Right lobe of liver (tissue), 4 donors: ENCODE results near the gene EFCAB14.

ENCODE experiments used
- POLR2A ChIP-seq: fragments of 450-650 bp; IDR thresholded peaks from one replicate; pipeline ENCODE4 v1.6.1; 2017; ENCODE audit warnings: antibody characterized with exemption, mild to moderate bottlenecking
- TF ChIP-seq, protein P1 (sequence below), 4 donors: fragments of 200-600 bp in 3 of 4; fragments of 450-650 bp in 1 of 4; IDR thresholded peaks; one replicate each; pipeline versions ENCODE4 v1.5.1 to v1.8.0; 2016 to 2022; ENCODE audit warnings: antibody characterized with exemption in 4 of 4, mild to moderate bottlenecking in 2 of 4
- donor health status: DM: no; HTN: no; CAD: no.
- donor health status: DM: no; HTN: no; CAD: no.
- donor health status: DM: no; HTN: yes; CAD: no.

DNA sequence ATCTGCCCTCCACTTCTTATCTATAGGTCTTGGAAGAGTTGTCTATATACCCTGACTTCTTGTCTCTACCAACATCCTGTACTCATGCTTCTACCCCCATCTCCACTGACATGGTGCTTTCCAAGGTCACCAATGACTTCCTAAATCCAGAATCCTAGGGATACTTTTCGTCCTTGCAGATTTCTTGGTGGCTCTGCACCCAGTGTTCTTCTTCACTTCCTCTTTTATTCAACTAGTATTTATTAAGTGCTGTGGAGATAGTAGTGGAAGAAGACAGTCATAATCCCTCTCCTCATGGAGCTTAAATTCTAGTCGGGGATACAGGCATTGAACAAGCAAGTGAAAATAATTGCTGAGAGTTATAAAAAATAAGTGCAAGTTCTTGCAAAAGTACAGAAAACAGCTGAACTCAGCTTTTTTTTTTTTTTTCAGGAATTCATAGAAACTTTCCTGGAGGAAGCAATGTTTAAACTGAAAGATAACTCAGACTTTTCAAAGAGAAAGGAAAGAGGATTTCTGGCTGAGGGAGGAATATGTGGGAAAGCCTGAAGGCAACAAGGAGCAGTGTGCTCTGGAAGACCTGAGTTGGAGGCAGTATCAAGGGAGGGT, 41.7 kb upstream of the EFCAB14 start:
- TF ChIP-seq, protein P1, sequence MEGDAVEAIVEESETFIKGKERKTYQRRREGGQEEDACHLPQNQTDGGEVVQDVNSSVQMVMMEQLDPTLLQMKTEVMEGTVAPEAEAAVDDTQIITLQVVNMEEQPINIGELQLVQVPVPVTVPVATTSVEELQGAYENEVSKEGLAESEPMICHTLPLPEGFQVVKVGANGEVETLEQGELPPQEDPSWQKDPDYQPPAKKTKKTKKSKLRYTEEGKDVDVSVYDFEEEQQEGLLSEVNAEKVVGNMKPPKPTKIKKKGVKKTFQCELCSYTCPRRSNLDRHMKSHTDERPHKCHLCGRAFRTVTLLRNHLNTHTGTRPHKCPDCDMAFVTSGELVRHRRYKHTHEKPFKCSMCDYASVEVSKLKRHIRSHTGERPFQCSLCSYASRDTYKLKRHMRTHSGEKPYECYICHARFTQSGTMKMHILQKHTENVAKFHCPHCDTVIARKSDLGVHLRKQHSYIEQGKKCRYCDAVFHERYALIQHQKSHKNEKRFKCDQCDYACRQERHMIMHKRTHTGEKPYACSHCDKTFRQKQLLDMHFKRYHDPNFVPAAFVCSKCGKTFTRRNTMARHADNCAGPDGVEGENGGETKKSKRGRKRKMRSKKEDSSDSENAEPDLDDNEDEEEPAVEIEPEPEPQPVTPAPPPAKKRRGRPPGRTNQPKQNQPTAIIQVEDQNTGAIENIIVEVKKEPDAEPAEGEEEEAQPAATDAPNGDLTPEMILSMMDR (IDR thresholded peaks at IDR 0.05) = no peak
- no peak for TF ChIP-seq POLR2A
